Mucosa of descending colon (tissue), 3 donors: Measurements from ENCODE around the gene GAA. TPM values are rescaled to one million over a fixed set of nuclear protein-coding genes. Genes with fewer than 3 reads are reported as not detected.

Experiments
- ATAC-seq: fragments of 200-7000 bp; cut with Tn5 transposase; one replicate; pipeline ENCODE4 v1.9.1; 2020; ENCODE audit warnings: mild to moderate bottlenecking, moderate library complexity
- DNase-seq, 3 donors: peaks; one replicate each; pipeline ENCODE4 v3.0.0-alpha.2; 2020
- H3K36me3 ChIP-seq: fragments of 200-600 bp; one replicate; pipeline ENCODE4 v1.8.0; 2021; ENCODE audit warnings: low read depth, mild to moderate bottlenecking
- H3K4me1 ChIP-seq: fragments of 200-600 bp; one replicate; pipeline ENCODE4 v1.8.0; 2021; ENCODE audit warnings: low read depth, mild to moderate bottlenecking
- H3K4me3 ChIP-seq: fragments of 200-600 bp; one replicate; pipeline ENCODE4 v1.8.0; 2021; ENCODE audit warnings: mild to moderate bottlenecking
- H3K9me3 ChIP-seq: fragments of 200-600 bp; one replicate; pipeline ENCODE4 v1.8.0; 2021; ENCODE audit warnings: mild to moderate bottlenecking
- CTCF ChIP-seq: fragments of 200-600 bp; IDR thresholded peaks from one replicate; pipeline ENCODE4 v1.8.0; 2022; ENCODE audit warnings: antibody characterized with exemption, mild to moderate bottlenecking
- intact Hi-C, 2 donors: fragments of 100-400 bp; cut with DNase I in 1 of 2; cut with micrococcal nuclease in 1 of 2; formaldehyde crosslinking; loops; one replicate each; pipeline versions ENCODE4 v1.11.0 to v1.11.1; 2022; cut with DNase I, micrococcal nuclease
- total RNA-seq, 3 donors: library from RNA; stranded (reverse); fragmentation: NEBNext Ultra II Directional in 2 of 3; extraction: Animal tissue kit (Norgen Biotek cat#: 25700) in 2 of 3; gene quantifications; one replicate each; pipeline versions ENCODE4 v1.2.1 to v1.2.4, GENCODE V29; 2021 to 2023
- donor health status: DM: no; HTN: no; CAD: no; lungs with moderate emphysema.
- donor health status: DM: no; HTN: no; CAD: no.
- donor health status: DM: no; HTN: yes; CAD: no.

Gene GAA
- total RNA-seq, 3 donors from 2014 or later, result 23.4 to 50.0 (median 49.3) TPM

GRCh38 chr17:80158846-80159245 lies 57.5 kb downstream of the GAA start:
- intact Hi-C loops, result no loop called here
- TF ChIP-seq CTCF, result no peak
- peaks cover 13% of the 10 kb centered on the region for H3K9me3 ChIP-seq
- ATAC-seq (no peak), DNase-seq (no peak)
- H3K36me3 ChIP-seq, result no peaks in the 10 kb centered on the region
- H3K4me3 ChIP-seq, result no peak overlapping the region
- H3K4me1 ChIP-seq, result no peaks in the 10 kb centered on the region

- TF ChIP-seq CTCF, result no peak
- intact Hi-C loops, result no loop called here
- Histone ChIP-seq H3K36me3 (no peaks in the 10 kb centered on the region), H3K4me3 (no peak overlapping the region), H3K9me3 (peaks cover 11% of the 10 kb centered on the region), H3K4me1 (no peaks in the 10 kb centered on the region)
- peak; percentile 25 for ATAC-seq
- DNase-seq, result no peak
Measured at GRCh38 chr17:80160536-80160935, 59.2 kb downstream of the GAA start.

- TF ChIP-seq CTCF, result no peak
- no peaks in the 10 kb centered on the region for H3K9me3 ChIP-seq
- ATAC-seq, result no peak
- H3K4me3 ChIP-seq, result no peak overlapping the region
- H3K4me1 ChIP-seq, result no peaks in the 10 kb centered on the region
- H3K36me3 ChIP-seq, result no peaks in the 10 kb centered on the region
- intact Hi-C loops, result no loop called here
- no peak for DNase-seq
Measured at GRCh38 chr17:80163336-80163735, 62.0 kb downstream of the GAA start.

GRCh38 chr17:80164185-80164584 lies 62.8 kb downstream of the GAA start:
- ATAC-seq, result no peak
- no peaks in the 10 kb centered on the region for H3K9me3 ChIP-seq
- no peak for TF ChIP-seq CTCF
- intact Hi-C loops, result no loop called here
- no peaks in the 10 kb centered on the region for H3K4me1 ChIP-seq
- H3K36me3 ChIP-seq, result no peaks in the 10 kb centered on the region
- no peak overlapping the region for H3K4me3 ChIP-seq
- DNase-seq, result no peak

- Histone ChIP-seq H3K9me3 (no peaks in the 10 kb centered on the region), H3K4me1 (no peaks in the 10 kb centered on the region), H3K4me3 (no peak overlapping the region), H3K36me3 (no peaks in the 10 kb centered on the region)
- TF ChIP-seq CTCF, result no peak
- DNase-seq (no peak), ATAC-seq (no peak)
- intact Hi-C loops, result no loop called here
Measured at GRCh38 chr17:80166446-80166845, 65.1 kb downstream of the GAA start.

GRCh38 chr17:80168371-80168770 lies 67.0 kb downstream of the GAA start:
- no peak for ATAC-seq
- no peaks in the 10 kb centered on the region for H3K36me3 ChIP-seq
- no peak for DNase-seq
- intact Hi-C loops, result no loop called here
- no peak overlapping the region for H3K4me3 ChIP-seq
- no peak for TF ChIP-seq CTCF
- no peaks in the 10 kb centered on the region for H3K9me3 ChIP-seq
- H3K4me1 ChIP-seq, result no peaks in the 10 kb centered on the region
